NCI-H2227 (cell line): ENCODE data around the gene LMAN1L.

ENCODE experiments used
- DNase-seq: peaks from one replicate; lab custom pipeline; 2025; ENCODE audit not compliant: unreplicated experiment; lab: John Stamatoyannopoulos, UW

The LMAN1L gene

GRCh38 chr15:74812533-74812932 is at the start of gene LMAN1L:
Gene LMAN1L, plus strand, starts transcription at chr15:74812835. Its CDS starts 20 bp downstream, at chr15:74812855.
- DNase-seq: no peak

- DNase-seq: no peak
These were observed 49.2 kb upstream of the LMAN1L start for GRCh38 chr15:74763416-74763815.

GRCh38 chr15:74767167-74768098 is 45.2 kb upstream of the LMAN1L start:
- no peak for DNase-seq

GRCh38 chr15:74768099-74768770 is 44.4 kb upstream of the LMAN1L start:
- no peak for DNase-seq

- peak; percentile 59 for DNase-seq
These were observed 43.8 kb upstream of the LMAN1L start for GRCh38 chr15:74768771-74769342.

GRCh38 chr15:74769463-74770025 is 43.1 kb upstream of the LMAN1L start:
- no peak for DNase-seq

GRCh38 chr15:74770211-74770903 is 42.3 kb upstream of the LMAN1L start:
- no peak for DNase-seq

GRCh38 chr15:74773329-74773728 is 39.3 kb upstream of the LMAN1L start:
- no peak for DNase-seq

- DNase-seq: no peak
These were observed 38.8 kb upstream of the LMAN1L start for GRCh38 chr15:74773731-74774252.

GRCh38 chr15:74775132-74775562 is 37.5 kb upstream of the LMAN1L start:
- no peak for DNase-seq

GRCh38 chr15:74775894-74776293 is 36.7 kb upstream of the LMAN1L start:
- no peak for DNase-seq

GRCh38 chr15:74776821-74777768 is 35.5 kb upstream of the LMAN1L start:
- DNase-seq: no peak

GRCh38 chr15:74777769-74778598 is 34.7 kb upstream of the LMAN1L start:
- no peak for DNase-seq

- DNase-seq: no peak
These were observed 34.0 kb upstream of the LMAN1L start for GRCh38 chr15:74778599-74778970.

- DNase-seq: no peak
These were observed 33.4 kb upstream of the LMAN1L start for GRCh38 chr15:74779162-74779648.

GRCh38 chr15:74780523-74781430 is 31.9 kb upstream of the LMAN1L start:
- DNase-seq: no peak

- DNase-seq: peak; percentile 76
These were observed 31.0 kb upstream of the LMAN1L start, which contains the start of gene CSK for GRCh38 chr15:74781431-74782258. Gene CSK, plus strand, starts transcription at chr15:74782080. Its CDS starts 16,218 bp downstream, at chr15:74798298.
